Measurements from ENCODE around the gene FRMD4A.

FRMD4A gene

GRCh38 chr10:14330388-14331061 lies at the start of gene FRMD4A:
TSS of gene FRMD4A (minus strand) at chr10:14330924.
- DNase-seq = no peak

DNA sequence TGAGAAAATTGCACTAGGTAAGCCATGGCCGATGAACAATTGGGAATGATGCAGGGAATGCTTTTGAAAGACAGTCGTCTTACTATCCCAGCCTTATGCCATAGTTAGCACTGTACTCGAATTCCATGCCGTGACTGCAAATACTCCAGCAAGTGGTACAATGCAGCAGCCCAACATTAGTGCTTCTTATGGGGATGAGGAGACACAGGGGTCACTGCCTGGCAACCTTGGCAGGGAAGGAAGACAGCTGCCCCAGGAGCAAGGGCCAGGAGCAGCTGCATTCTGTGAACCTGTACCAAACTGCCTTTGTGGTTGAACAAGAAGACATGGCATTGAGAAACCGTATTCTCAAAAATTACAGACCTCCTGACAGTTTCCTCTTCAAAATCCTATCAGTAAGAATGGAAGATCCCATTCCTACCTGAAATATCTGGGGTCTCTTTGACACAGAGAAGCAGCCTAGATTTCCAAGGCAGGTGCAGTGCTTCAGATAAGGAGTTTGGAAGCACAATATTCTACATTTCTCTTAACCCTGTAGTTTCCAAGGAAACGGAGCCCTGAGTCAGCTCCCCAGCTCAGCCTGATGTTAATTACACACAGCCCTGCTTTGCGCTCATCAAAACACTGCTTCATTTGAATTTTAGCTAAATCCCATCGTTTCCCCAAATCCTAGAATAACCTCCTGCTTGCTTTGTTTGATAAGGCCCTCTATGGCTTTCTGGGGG lies 49.0 kb upstream of the FRMD4A start:
- no peak for DNase-seq

DNA sequence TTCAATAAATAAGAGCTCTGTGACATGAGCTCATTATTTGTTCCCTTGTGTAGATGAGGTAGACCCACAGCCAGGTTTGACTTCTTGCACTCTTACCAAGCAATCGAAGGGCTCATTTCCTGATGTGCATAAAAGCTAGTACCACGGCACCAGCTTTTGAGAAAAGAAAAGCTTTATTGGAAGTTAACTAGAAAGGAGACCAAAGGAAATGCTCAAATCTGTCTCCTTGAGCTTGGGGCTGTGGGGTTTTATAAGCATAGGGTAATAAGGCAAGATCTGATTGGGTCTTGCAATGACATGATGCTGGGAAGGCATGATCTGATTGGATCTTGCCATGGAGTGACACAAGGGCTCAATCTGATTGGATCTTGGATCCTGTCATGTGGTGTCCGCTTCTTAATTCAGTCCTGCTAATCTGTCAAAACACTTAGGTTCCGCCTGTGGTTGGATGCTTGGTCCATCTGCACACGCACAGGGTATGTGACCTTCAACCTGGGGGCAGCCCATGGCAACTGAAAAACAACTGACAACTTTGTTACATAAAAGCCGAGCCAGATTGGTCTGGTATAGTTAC lies 47.8 kb upstream of the FRMD4A start:
- DNase-seq = no peak

DNA sequence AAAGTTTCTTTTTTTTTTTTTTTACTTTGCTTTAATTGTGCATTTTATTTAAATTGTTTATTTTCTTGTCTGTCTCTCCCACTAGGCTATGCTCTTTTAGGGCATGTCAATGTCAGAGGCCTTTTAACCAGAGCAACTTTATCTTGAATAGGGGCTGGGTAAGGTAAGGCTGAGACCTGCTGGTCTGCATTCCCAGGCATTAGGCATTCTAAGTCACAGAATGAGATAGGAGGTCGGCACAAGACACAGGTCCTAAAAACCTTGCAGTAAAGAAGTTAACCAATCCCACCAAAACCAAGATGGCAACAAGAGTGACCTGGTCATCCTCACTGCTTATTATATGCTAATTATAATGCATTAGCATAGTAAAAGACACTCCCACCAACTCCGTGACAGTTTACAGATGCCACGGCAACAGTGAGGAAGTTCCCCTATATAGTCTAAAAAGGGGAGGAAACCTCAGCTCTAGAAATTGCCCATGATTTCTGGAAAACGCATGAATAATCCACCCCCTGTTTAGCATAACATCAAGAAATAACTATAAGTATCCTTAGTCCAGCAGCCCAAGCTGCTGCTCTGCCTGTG lies 47.0 kb upstream of the FRMD4A start:
- DNase-seq = no peak

DNA sequence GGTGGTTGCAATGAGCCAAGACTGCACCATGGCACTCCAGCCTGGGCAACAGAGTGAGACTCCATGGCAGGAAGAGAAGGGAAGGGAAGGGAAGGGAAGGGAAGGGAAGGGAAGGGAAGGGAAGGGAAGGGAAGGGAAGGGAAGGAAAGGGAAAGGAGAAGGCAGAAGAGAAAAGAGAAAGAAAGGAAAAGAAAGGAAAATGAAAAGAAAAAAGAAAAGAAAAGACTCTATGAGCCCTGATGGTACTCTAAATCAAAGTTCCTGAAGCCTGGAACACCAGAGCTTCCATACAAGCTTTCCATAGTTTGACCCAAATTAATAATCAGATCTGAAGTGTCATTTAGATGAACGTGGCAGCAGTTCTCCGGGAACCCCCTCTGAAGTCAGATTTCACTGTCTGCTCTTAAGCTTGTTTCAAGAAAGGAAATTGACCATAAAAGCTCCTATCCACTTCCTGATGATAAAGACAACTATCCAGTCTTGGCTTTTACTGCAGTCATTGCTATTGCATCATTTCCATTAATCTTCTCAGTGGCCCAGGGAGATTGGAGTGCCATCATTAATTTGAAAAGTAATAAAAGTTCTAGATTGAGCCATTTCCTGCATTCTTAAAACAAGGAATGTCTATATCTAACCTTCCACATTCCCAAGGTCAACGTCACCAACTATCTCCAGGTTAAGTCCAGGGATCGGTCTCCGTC lies 44.2 kb upstream of the FRMD4A start:
- DNase-seq = no peak

- no peak for DNase-seq
Measured at GRCh38 chr10:14372606-14373005, 41.9 kb upstream of the FRMD4A start.

GRCh38 chr10:14371581-14371980 lies 40.9 kb upstream of the FRMD4A start:
- DNase-seq = no peak

GRCh38 chr10:14370894-14371293 lies 40.2 kb upstream of the FRMD4A start:
- DNase-seq = no peak

DNA sequence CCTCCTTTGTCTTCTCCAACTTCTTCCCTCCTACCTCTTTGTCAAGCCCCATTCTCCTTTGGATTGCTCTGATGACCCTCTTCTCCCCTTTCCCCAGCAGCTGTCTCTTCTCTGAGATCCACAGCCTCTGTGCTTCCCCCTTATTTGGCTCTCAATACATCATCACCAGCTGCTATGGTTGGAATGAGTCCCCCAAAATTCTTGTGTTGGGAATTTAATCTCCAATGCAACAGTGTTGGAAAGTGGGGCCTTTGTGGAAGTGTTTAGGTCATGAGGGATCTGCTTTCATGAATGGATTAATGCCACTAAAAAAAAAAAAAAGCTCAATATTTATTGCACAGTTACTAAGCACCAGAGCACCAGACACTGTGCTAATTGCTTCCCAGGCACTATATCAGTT lies 39.2 kb upstream of the FRMD4A start:
- DNase-seq = no peak

- no peak for DNase-seq
Measured at GRCh38 chr10:14366760-14367159, 36.0 kb upstream of the FRMD4A start.

GRCh38 chr10:14365266-14365665 lies 34.5 kb upstream of the FRMD4A start:
- DNase-seq = no peak

DNA sequence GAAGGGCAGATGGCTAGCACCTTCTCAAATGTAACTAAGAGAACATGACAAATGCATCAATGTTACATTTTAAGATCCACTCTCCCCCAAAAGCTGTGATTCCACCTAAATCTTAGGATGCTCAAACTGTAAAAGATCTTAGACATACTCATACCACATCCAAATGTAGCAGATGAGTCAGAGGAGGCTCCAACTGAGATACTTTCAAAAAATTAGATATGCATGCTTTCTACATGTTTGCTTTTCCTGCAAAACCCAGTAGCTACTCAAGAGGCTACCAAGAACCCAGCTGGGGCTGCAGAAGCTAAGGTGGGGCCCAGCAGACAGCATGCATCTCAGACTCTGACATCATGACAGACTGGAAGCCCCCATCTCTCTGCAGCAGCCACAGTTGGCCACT lies 31.4 kb upstream of the FRMD4A start:
- no peak for DNase-seq

DNA sequence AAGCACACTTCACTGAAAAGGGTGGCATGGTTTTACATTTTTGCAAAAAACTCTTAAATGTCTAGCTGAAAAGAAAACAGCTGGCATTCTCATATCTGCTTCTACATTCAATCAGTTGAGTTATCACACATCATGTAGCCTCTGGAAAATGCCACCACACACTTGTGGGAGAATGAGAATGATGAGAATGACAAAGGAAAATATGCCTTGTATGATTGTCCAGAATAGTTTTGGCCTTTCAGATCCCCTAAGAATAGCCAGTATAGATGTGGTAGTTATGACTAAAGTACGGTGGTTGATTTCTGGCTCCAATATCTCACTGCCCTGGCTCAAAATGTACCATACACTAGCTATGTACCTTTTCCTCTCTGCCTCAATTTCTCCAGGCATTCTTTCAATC lies 30.2 kb upstream of the FRMD4A start:
- DNase-seq = no peak

DNA sequence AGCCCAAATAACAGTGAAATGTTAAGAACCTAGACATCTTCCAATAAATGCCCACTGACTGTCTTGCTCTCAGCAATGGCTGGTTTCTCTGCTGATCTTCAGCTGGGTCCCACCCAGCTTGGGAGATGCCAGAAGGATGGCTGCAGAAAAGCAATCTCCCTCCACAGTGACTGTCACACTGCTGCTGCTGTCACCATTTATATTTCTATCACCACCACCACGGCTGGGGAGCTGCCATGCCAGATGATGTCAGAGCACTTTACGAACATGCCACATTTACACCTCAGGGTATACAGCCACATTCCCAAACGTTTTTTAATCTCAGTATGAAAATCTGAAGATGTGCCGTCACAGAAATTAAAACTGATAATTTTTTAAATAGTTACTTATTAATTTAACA lies 29.8 kb upstream of the FRMD4A start:
- DNase-seq = no peak

- no peak for DNase-seq
Measured at GRCh38 chr10:14358886-14359573, 28.3 kb upstream of the FRMD4A start.

DNA sequence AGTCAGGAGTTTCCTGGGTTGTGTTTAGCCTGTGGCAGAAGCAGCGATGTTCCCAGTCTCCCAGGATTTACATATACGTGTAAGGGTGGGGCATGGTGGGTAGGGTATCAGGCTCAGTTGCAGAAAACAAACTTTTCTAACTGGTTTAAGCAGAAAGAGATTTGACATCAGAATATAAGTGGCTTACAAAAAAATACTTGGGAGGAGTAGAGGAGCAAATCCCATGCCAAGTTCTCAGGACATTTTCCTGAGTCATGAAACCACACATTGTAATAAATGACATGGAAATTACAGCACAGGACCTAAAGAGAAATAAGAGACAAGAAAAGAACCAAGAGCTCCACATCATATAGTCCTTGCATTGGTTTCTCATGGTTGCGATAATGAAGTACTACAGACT lies 26.2 kb upstream of the FRMD4A start:
- no peak for DNase-seq

DNA sequence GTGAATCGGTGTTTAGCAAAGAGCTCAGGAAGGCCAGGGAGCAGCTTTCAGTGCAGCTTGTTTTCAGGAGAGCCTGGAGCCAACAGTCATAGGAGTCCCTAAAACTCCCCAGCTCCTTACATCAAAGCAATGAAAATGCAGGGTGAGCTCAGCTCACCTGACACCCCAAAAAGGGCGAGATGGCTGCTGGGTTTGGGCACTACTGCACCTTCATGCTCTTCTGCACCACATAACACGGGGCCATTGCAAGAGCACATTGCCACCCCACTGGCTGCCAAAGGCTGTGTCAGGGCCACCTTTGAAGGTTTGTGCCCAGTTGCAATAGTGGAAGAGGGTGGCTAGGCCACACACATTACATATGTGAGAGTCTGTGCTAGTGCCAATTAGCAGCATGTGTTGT lies 25.0 kb upstream of the FRMD4A start:
- DNase-seq = no peak

DNA sequence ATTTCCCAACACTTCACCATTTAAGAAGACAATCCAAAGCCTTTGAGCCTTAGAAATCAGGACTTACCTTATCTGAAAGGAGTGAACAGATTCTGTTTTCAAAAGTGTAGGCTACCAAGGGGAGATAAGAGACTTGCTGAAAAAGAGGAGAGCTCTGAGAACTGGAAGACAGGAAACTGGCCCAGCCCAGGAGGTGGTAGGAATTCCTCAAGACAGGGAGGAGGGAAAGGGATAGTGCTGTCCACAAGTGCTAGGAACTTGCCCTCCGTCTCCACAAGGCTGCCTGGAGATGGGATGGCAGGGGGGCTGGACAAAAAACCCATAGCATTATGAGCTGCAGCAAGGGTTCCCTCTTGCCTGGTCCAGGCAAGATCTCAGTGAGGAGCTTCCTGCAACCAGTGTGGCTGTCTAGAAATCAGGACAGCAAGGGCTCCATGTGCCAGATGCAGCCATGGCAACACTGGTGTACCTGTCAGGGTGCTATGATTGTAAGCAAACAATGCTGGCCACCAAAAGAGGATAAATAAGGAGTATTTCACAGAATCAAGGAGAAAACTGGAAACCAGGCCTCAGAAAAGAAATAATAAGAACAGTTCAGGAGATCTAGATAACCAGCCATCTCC lies 22.7 kb upstream of the FRMD4A start:
- DNase-seq = no peak

DNA sequence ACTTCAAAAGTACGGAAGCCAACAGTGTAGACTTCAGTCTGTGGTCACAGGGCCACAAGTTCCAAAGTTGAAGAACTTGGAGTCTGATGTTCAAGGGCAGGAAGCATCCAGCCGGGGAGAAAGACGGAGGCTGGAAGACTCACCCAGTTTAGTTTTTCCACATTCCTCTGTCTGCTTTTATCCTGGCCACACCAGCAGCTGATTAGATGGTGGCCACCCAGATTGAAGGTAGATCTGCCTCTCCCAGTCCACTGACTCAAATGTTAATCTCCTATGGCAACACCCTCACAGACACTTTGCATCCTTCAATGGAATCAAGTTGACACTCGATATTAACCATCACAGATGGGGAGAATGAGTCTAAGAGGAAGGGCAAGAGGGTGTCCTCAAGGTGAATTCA lies 19.3 kb upstream of the FRMD4A start:
- no peak for DNase-seq

GRCh38 chr10:14349081-14349480 lies 18.4 kb upstream of the FRMD4A start:
- no peak for DNase-seq

DNA sequence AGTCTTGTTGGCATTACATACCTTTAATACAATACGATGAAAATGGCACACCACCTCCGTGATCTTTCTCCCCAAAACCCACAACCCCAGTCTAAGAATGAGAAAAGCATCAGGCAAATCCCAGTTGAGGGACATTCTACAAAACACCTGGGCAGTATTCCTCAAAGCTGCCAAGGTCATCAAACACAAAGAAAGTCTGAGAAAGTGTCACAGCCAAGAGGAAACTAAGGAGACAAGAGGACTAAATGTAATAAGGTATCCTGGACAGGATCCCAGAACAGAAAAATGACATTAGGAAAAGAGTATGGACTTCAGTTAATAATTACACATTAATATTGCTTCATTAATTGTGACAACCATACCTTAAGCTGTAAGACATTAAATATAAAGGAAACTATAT lies 14.5 kb upstream of the FRMD4A start:
- DNase-seq = no peak

DNA sequence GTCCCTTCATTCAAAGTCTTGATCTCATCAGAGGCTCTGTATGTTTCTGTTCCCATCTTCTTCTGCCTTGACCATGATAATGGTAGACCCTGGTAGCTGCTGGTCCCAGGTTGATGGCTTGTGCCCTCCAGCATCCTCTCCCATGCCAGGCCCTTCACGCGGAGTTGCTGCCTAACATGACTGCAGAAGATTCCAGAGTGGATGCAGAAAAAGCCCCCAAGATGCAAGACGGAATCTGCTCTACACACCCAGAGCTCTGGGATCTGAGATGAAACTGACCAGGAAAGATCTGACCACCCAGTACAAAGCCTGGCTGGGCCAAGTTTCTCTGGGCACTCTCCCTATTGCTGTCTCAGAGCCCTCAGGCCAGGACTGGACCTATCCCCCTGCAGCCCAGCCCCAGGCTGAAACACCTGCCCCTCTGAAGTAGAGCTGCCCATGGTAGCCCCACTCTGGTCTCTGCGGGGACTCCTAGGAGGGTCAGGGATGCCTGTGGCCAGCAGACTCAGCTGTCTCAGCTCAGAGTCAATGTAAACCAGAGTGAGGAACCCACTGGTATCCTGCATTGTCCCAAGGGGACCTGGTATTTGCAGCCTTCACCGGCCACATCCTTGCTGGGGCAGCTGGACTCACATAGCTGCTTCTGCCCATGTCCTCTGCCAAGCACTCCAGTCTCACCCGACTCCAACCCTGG lies 9.5 kb upstream of the FRMD4A start:
- DNase-seq = no peak

Data from CD4-positive, alpha-beta T cell treated with Interleukin-15 for 1 hour (primary cell).